Neutrophil (primary cell): ENCODE measurements around the gene IFNE.

Experiments
- H3K27ac ChIP-seq: fragments of 200-600 bp; sonication (generic); 2 replicates; pipeline ENCODE4 v1.5.1; 2016; ENCODE audit warnings: mild to moderate bottlenecking, moderate library complexity
- H3K27me3 ChIP-seq: fragments of 200-600 bp; sonication (generic); 2 replicates; pipeline ENCODE4 v1.6.0; 2016; ENCODE audit warnings: mild to moderate bottlenecking
- H3K36me3 ChIP-seq: fragments of 200-600 bp; sonication (generic); 2 replicates; pipeline ENCODE4 v1.5.1; 2017
- H3K4me1 ChIP-seq, 2 experiments: fragments of 200-600 bp in 1 of 2; sonication (generic) in 1 of 2; 1 replicate in 1 of 2; 2 replicates in 1 of 2; pipeline versions ENCODE4 v1.5.1 to v1.6.1; 2013 to 2016; ENCODE audit warnings: low read depth in 1 of 2, low read length in 1 of 2, mild to moderate bottlenecking in 1 of 2, moderate library complexity in 1 of 2; ENCODE audit not compliant: control insufficient read depth in 1 of 2, insufficient read depth in 1 of 2
- H3K4me3 ChIP-seq, 2 experiments: fragments of 200-600 bp in 1 of 2; sonication (generic) in 1 of 2; 1 replicate in 1 of 2; 2 replicates in 1 of 2; pipeline ENCODE4 v1.5.1; 2013 to 2016; ENCODE audit warnings: low read depth in 1 of 2, low read length in 1 of 2, mild to moderate bottlenecking in 1 of 2, moderate library complexity in 1 of 2
- H3K9me3 ChIP-seq: fragments of 200-600 bp; sonication (generic); 2 replicates; pipeline ENCODE4 v1.5.1; 2016
- TF ChIP-seq, protein P1 (sequence below): fragments of 200-600 bp; sonication (generic); IDR thresholded peaks from 2 replicates; pipeline ENCODE4 v1.5.1; 2016; ENCODE audit warnings: antibody characterized with exemption

IFNE gene

GRCh38 chr9:21516796-21517195, 34.7 kb upstream of the IFNE start:
- TF ChIP-seq, protein P1, sequence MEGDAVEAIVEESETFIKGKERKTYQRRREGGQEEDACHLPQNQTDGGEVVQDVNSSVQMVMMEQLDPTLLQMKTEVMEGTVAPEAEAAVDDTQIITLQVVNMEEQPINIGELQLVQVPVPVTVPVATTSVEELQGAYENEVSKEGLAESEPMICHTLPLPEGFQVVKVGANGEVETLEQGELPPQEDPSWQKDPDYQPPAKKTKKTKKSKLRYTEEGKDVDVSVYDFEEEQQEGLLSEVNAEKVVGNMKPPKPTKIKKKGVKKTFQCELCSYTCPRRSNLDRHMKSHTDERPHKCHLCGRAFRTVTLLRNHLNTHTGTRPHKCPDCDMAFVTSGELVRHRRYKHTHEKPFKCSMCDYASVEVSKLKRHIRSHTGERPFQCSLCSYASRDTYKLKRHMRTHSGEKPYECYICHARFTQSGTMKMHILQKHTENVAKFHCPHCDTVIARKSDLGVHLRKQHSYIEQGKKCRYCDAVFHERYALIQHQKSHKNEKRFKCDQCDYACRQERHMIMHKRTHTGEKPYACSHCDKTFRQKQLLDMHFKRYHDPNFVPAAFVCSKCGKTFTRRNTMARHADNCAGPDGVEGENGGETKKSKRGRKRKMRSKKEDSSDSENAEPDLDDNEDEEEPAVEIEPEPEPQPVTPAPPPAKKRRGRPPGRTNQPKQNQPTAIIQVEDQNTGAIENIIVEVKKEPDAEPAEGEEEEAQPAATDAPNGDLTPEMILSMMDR = no peak
- no peaks in the 10 kb centered on the region for H3K36me3 ChIP-seq
- H3K27me3 ChIP-seq = peaks cover 10% of the 10 kb centered on the region
- no peaks in the 10 kb centered on the region for H3K9me3 ChIP-seq
- H3K4me3 ChIP-seq = no peak overlapping the region
- H3K27ac ChIP-seq = no peak overlapping the region
- no peaks in the 10 kb centered on the region for H3K4me1 ChIP-seq

DNA sequence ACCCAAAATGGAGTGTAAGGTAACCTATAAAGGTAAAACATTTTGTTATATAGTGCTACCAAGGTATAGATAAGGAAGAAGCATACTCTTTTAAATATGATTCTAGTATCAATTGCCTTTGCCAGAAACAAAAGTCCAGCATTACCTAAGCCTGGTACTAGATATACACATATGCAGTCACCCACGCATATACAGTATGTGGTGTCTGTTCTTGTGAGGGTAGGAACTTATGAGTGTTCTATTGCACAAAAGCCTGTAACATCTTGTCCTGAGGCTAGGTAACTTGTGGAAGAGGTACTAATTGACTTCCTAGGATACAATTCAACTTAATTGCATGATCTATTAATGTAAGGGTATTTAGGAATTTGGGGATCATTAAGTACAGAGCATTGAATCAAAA, 31.3 kb upstream of the IFNE start:
- no peak overlapping the region for H3K27ac ChIP-seq
- H3K9me3 ChIP-seq = no peaks in the 10 kb centered on the region
- H3K4me1 ChIP-seq = no peaks in the 10 kb centered on the region
- H3K36me3 ChIP-seq = no peaks in the 10 kb centered on the region
- no peak overlapping the region for H3K4me3 ChIP-seq
- no peaks in the 10 kb centered on the region for H3K27me3 ChIP-seq
- TF ChIP-seq, protein P1 = no peak

GRCh38 chr9:21510806-21511205, 28.7 kb upstream of the IFNE start:
- H3K27me3 ChIP-seq = no peaks in the 10 kb centered on the region
- no peaks in the 10 kb centered on the region for H3K9me3 ChIP-seq
- no peak overlapping the region for H3K27ac ChIP-seq
- no peaks in the 10 kb centered on the region for H3K36me3 ChIP-seq
- H3K4me3 ChIP-seq = no peak overlapping the region
- TF ChIP-seq, protein P1 = no peak
- H3K4me1 ChIP-seq = peaks cover 3 to 7% of the 10 kb centered on the region in 2 experiments

DNA sequence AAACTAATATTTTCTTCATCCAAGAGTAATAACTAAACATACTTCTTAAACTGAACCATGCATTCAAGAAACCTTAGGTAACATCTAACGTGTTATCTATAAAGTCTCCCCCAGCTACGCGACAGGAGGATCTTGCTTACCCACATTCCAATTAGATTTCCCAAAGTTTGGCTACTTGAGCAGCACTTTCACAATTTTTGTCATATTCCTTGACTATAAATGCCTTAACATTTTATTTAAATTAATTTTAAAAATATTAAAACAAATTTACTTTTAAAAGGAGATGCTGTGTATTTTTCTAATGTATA, 25.3 kb upstream of the IFNE start:
- Histone ChIP-seq H3K27ac (no peak overlapping the region), H3K36me3 (no peaks in the 10 kb centered on the region), H3K4me3 (no peak overlapping the region), H3K4me1 (peaks cover 3 to 7% of the 10 kb centered on the region in 2 experiments), H3K27me3 (peaks cover 18% of the 10 kb centered on the region), H3K9me3 (no peaks in the 10 kb centered on the region)
- TF ChIP-seq, protein P1 = no peak

- no peak overlapping the region for H3K27ac ChIP-seq
- no peak overlapping the region for H3K4me3 ChIP-seq
- H3K27me3 ChIP-seq = peaks cover 18% of the 10 kb centered on the region
- peaks cover 3 to 7% of the 10 kb centered on the region in 2 experiments for H3K4me1 ChIP-seq
- H3K9me3 ChIP-seq = no peaks in the 10 kb centered on the region
- no peaks in the 10 kb centered on the region for H3K36me3 ChIP-seq
- TF ChIP-seq, protein P1 = no peak
These were observed 24.7 kb upstream of the IFNE start for GRCh38 chr9:21506626-21507482.
